GM18499 (cell line): ENCODE measurements around the gene MRPL57.
"Not testable (repeated sequence)": the region's sequence is repeated elsewhere in the genome, so short reads cannot be mapped to it uniquely, and the experiment has no call there.

Source experiments
- ATAC-seq: cut with Tn5 transposase; IDR thresholded peaks from one replicate; pipeline ENCODE4 v1.9.1; 2021; ENCODE audit warnings: moderate number of reproducible peaks; ENCODE audit not compliant: insufficient read depth, unreplicated experiment

The MRPL57 gene

GRCh38 chr13:21186410-21186809 lies 10.0 kb downstream of the MRPL57 start:
- not testable (repeated sequence) for ATAC-seq

- ATAC-seq: not testable (repeated sequence)
Observed at GRCh38 chr13:21194756-21195155, 18.3 kb downstream of the MRPL57 start.

DNA sequence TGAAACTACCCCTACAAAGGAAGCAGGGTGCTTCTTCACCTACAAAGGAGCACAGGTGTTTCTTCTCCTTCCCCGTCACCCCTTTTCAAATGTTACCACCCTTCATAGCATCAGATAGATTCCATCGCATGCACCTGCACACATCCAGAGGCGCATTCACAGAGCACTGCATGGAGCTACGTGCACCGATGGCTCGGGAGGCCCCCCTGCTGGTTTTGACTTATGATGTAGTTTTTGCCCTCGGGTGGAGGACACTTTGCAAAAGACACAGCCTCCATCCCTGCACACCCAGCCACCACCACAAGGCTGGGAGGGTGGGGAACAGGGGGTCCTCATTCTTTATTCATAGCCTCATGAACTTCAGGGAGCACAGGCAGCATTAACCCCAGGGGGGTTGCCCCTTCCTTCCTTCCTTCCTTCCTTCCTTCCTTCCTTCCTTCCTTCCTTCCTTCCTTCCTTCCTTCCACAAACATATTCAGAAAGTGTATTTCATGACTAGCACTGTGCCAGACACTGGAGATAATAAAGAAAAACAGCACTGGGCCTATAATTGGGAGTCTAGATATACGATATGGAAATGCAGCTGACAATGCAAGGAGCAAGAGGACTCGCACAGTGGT lies 21.3 kb downstream of the MRPL57 start:
- not testable (repeated sequence) for ATAC-seq

- not testable (repeated sequence) for ATAC-seq
Observed at GRCh38 chr13:21198391-21198790, 21.9 kb downstream of the MRPL57 start.

- ATAC-seq: not testable (repeated sequence)
Observed at GRCh38 chr13:21201456-21202190, 25.2 kb downstream of the MRPL57 start.

DNA sequence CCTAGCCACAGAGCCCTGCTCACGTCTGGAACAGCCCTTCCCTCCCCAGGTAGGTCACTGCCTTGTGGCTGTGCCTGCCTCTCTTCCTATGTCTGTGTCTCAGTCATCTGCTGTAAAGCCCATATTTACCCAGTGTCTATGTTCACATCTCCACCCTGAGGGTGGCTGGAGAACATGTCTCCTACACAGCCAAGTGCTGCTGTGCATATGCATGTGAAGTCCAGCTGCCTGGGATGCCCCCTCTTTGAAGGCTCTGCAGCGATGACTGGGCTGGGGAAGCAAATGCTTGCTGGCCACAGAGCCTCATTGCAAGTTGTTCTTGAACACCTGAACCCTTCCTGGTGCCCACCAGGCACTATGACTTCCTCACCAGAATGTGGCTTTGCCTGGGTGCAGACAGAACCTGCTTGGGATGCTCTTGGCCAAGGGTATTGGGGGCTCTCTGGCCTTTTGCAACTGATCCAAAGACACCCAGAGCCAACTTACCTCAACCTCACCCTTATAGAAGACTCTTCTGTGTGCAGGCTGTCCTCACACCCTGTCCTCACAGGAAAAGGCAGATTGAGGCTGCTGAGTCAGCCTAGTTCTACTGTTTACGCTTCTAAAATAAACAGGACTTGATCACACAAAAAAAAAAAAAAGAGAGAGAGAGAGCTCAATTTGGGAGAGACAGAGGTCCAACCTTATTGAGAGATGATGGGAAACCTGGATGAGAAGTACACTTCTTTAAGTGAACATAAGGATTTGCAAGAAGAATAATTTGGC lies 26.5 kb downstream of the MRPL57 start:
- no peak for ATAC-seq

- no peak for ATAC-seq
Observed at GRCh38 chr13:21208652-21209154, 32.2 kb downstream of the MRPL57 start.

DNA sequence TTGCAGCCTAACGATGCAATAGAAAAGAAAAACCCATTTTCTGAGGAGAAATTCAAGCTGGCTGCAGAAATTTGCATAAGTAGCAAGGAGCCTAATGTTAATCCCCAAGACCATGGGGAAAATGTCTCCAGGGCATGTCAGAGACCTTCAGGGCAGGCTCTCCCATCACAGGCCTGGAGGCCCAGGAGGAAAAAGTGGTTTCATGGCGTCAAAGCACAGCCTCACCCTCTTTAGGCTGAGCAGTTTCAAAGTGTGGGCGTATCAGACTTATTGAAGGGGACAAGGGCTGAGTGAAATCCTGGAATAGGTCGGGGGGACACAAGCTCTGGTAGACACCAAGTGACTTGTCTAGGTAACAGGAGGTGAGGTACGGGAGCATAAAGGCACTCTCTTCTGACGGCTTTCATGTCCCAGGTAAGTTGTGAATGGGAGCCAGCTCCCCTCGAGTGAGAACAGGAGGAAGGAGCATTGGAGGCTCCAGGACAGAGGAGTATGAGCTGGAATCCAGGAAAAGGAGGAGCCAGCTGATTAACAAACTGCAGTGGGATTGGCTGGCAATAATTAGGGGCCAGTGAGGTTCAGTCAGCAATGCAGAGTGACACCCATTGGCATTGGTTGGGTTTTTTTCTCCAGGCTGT lies 35.8 kb downstream of the MRPL57 start:
- no peak for ATAC-seq

DNA sequence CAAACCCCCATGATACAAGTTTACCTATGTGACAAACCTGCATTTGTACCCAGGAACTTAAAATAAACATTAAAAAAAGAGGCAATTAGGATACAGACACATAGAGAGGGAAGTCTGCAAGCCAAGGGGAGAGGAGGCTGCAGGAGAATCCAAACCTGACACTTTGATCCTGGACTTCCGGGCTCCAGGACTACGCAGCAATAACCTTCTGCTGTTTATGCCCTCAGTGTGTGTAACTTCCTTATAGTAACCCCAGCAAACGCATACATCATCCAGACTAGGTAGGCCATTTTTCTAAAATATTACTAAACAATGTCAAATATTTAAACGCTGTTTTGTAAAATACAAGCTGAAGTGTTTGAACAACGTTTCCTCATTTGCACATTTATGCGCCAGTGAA lies 39.0 kb downstream of the MRPL57 start:
- ATAC-seq: not testable (repeated sequence)

DNA sequence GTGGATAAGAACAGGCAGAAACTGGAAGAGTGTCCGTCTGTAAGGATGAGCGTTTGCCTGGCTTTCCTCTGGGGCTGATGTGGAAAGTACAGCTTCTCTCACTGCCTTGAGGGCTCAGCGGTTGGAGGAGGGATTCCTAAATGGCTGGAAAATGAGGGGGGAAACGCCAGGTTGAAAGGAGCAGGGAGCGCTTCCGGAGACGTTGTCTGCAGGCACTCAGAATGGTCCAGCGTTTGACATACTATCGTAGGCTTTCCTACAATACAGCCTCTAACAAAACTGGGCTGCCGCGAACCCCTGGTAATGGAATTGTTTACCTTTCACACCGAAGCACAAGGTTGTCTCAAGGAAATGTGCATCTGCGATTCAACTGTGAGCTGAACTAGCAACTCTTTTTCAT lies 39.9 kb downstream of the MRPL57 start:
- no peak for ATAC-seq

DNA sequence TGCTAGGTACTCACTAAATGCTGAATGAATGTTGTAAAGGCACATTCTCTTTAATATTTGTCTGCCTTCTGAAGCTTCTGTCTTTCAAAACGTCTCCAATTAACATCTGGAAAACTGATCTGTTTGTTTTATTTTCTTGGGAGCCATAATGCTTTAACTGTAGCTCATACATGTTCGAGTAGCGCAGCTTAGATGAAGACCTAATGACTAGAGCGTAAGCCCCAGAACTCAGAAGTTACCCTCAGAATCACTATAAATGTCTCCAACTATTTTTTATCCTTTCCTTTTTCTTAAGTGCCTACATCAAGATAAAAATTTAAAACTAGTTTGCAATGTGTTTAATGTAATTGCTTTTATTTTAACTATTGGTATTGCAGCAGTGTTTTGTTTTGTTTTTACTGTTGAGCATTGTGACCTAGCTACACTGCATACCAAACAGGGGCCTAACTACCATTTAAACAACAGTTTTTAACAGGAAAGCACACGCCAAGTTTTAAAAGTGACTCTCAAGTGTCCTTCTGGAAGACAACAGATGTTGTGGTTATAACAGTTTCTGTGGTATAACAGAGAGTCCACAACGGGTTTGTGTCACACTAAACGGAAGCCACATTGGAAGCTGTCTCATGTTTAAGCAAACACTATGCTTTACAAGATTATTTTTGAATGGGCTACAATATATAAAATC lies 42.0 kb downstream of the MRPL57 start:
- ATAC-seq: peak; percentile 95

DNA sequence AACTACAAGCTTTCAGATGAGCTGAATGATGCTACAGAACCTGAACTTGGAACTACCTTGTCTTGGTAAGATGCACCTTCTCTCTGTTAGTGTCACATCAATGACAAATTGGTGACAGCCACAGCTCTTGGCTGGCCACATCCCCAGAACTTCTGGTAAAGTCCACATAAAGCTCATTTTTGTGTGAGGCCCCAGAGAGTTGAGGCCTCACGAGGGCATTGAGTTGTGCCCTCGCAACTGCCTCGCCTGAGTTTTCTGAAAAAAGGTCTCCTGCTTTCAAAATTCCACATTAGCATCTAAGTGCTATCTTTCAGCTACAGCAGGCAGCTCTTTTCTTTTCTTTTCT lies 42.6 kb downstream of the MRPL57 start:
- ATAC-seq: no peak

DNA sequence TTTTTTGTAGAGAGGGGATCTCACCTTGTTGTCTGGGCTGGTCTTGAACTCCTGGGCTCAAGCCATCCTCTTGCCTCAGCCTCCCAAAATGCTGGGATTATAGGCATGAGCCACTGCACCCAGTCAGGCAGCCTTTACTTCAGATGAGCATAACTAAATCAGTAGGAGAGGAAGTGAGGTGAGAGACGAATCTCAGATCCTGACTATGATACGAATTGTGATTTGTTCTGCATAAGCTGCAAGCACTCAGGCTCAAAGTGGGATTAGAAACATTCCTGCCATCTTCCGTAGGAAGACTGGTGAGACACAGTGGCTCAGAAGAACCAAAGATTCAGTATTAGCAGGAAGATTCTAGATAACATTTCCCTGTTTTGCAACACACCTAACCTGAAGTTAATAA lies 43.3 kb downstream of the MRPL57 start:
- not testable (repeated sequence) for ATAC-seq

DNA sequence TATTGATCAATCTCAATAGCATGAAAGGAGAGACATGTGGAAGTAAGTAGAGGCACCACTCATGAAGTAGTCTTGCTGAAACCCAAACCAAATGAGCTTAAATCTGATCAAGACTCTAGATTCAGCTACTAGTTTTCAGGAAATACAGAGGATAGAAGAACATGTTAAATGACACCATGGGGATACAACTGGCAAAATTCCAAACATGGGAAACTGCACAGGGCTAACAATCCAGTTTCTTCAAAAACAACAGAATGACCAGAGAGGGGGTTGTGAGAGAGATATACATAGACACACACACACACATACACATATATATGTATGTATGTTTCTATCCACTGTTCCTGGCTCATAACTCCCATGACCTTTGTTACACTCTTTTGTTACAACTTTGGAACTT lies 44.8 kb downstream of the MRPL57 start:
- ATAC-seq: no peak

- no peak for ATAC-seq
Observed at GRCh38 chr13:21225082-21225481, 48.6 kb downstream of the MRPL57 start.

GRCh38 chr13:21225841-21226581 lies 49.6 kb downstream of the MRPL57 start:
- ATAC-seq: no peak

DNA sequence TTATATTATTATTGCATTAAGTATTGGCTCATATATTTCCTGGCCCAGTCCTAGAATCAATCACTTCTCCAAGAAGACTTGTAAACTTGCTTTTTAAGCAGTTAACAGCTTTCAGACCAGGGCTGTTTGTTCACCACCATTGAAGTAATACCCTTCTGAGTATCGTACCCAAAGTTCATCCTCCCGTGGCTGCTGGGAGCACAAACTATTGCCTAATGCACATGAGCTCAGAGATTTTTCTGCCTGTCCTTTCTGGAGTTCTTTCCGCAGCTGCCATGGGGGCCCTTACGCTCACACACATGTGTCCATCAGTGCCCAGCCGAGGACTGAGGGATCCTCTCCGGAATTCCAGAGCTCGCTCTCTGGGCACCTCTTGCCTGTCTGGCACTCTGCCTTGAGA lies 51.5 kb downstream of the MRPL57 start:
- no peak for ATAC-seq
